ENCODE results near the gene KIF22.

The KIF22 gene

GRCh38 chr16:29843931-29844330, 53.4 kb downstream of the KIF22 start:
- no peak for DNase-seq

GRCh38 chr16:29844575-29845331, 54.2 kb downstream of the KIF22 start:
- DNase-seq = no peak

- DNase-seq = no peak
Observed at GRCh38 chr16:29845656-29846055, 55.1 kb downstream of the KIF22 start.

GRCh38 chr16:29848420-29849297, 58.1 kb downstream of the KIF22 start:
- peak; percentile 56 to 75 (median 70) for DNase-seq

GRCh38 chr16:29849505-29849904, 59.0 kb downstream of the KIF22 start:
- DNase-seq = no peak

GRCh38 chr16:29850998-29851397, 60.4 kb downstream of the KIF22 start:
- DNase-seq = no peak

GRCh38 chr16:29852654-29853053, 62.1 kb downstream of the KIF22 start:
- DNase-seq = no peak

GRCh38 chr16:29854520-29855100, 64.1 kb downstream of the KIF22 start:
- DNase-seq = no peak

Measured in activated CD4-positive, CD25-positive, alpha-beta regulatory T cell (primary cell).